GM23248 (cell line): Measurements from ENCODE around the gene SLC4A3. TPM values are rescaled to one million over a fixed set of nuclear protein-coding genes. Genes with fewer than 3 reads are reported as not detected.

Experiments used
- DNase-seq: peaks from one replicate; pipeline ENCODE4 v3.0.0-alpha.2; 2015
- H2AFZ ChIP-seq: fragments of 200-600 bp; sonication (generic); 2 replicates; pipeline ENCODE4 v1.6.1; 2016; ENCODE audit warnings: antibody characterized with exemption
- H3F3A ChIP-seq: fragments of 200-600 bp; sonication (generic); 2 replicates; pipeline ENCODE4 v1.6.1; 2016; ENCODE audit warnings: mild to moderate bottlenecking, antibody characterized with exemption, mixed run types; ENCODE audit not compliant: insufficient read depth
- H3K27ac ChIP-seq: fragments of 200-600 bp; sonication (generic); 2 replicates; pipeline ENCODE4 v1.5.1; 2016; ENCODE audit warnings: mild to moderate bottlenecking
- H3K27me3 ChIP-seq: fragments of 200-600 bp; sonication (generic); replicated peaks from 2 replicates; pipeline ENCODE4 v1.6.1; 2016; ENCODE audit warnings: mild to moderate bottlenecking; ENCODE audit not compliant: insufficient read depth
- H3K36me3 ChIP-seq: fragments of 200-600 bp; sonication (generic); 2 replicates; pipeline ENCODE4 v1.6.1; 2016; ENCODE audit warnings: low read depth, mild to moderate bottlenecking
- H3K4me1 ChIP-seq: fragments of 200-600 bp; sonication (generic); 2 replicates; pipeline ENCODE4 v1.6.1; 2016; ENCODE audit warnings: mild to moderate bottlenecking; ENCODE audit not compliant: insufficient read depth
- H3K4me2 ChIP-seq: fragments of 200-600 bp; sonication (generic); one replicate; pipeline ENCODE4 v1.6.1; 2016; ENCODE audit warnings: mild to moderate bottlenecking; ENCODE audit not compliant: unreplicated experiment
- H3K4me3 ChIP-seq: fragments of 200-600 bp; sonication (generic); 2 replicates; pipeline ENCODE4 v1.5.1; 2016; ENCODE audit warnings: mild to moderate bottlenecking
- H3K79me2 ChIP-seq: fragments of 200-600 bp; sonication (generic); 2 replicates; pipeline ENCODE4 v1.6.1; 2016; ENCODE audit warnings: mild to moderate bottlenecking; ENCODE audit not compliant: insufficient read depth
- H3K9ac ChIP-seq: fragments of 200-600 bp; sonication (generic); 2 replicates; pipeline ENCODE4 v1.6.1; 2016; ENCODE audit warnings: mild to moderate bottlenecking
- H3K9me2 ChIP-seq: fragments of 200-600 bp; sonication (generic); 2 replicates; pipeline ENCODE4 v1.6.1; 2016; ENCODE audit warnings: mixed run types, mild to moderate bottlenecking, moderate library complexity; ENCODE audit not compliant: insufficient read depth
- H3K9me3 ChIP-seq: fragments of 200-600 bp; sonication (generic); one replicate; pipeline ENCODE4 v1.6.1; 2017; ENCODE audit warnings: low read depth
- H4K20me1 ChIP-seq: fragments of 200-600 bp; sonication (generic); 2 replicates; pipeline ENCODE4 v1.6.0; 2016; ENCODE audit not compliant: insufficient read depth
- EZH2 ChIP-seq: fragments of 200-600 bp; sonication (generic); IDR thresholded peaks from 2 replicates; pipeline ENCODE4 v1.6.1; 2018; ENCODE audit warnings: antibody characterized with exemption, mild to moderate bottlenecking; ENCODE audit not compliant: insufficient read depth, poor library complexity, severe bottlenecking
- EZH2phosphoT487 ChIP-seq: fragments of 200-600 bp; sonication (generic); IDR thresholded peaks from 2 replicates; pipeline ENCODE4 v1.6.1; 2018; ENCODE audit warnings: antibody characterized with exemption, moderate library complexity, mild to moderate bottlenecking, low read depth; ENCODE audit not compliant: insufficient read depth
- WGBS, 2 experiments: methylation state at CpG; one replicate each; pipeline ENCODE4 v1.1.6; 2015 to 2017; ENCODE audit warnings: low lambda C conversion rate in 2 of 2, low coverage in 1 of 2; ENCODE audit errors: missing lambda C conversion rate in 2 of 2; 5-methylcytosine and 5-hydroxymethylcytosine counted together
- in situ Hi-C: fragments of 300-500 bp; cut with MboI; formaldehyde crosslinking; loops from 2 replicates; pipeline ENCODE4 v1.15.0; 2020
- polyA plus RNA-seq: library from polyadenylated mRNA; unstranded; fragments of >200 nt; fragmentation: Nextera tagmentation; extraction: Ambion mirVana; gene quantifications from 2 replicates; pipeline ENCODE4 v1.2.1, GENCODE V29; 2016
- total RNA-seq: library from RNA; depleted of rRNA; stranded (reverse); fragments of >200 nt; shearing (Covaris generic); gene quantifications from 2 replicates; pipeline ENCODE4 v1.2.3, GENCODE V29; 2014

SLC4A3 gene
- total and polyA plus RNA-seq, 2 experiments from 2014 or later, result 0.54 to 0.79 TPM

- Histone ChIP-seq H3K4me2 (no peak overlapping the region), H3K27ac (no peak overlapping the region), H3K9ac (no peak overlapping the region), H3K4me3 (no peak overlapping the region), H3K9me2 (no peaks in the 10 kb centered on the region), H3K27me3 (no peaks in the 10 kb centered on the region), H2AFZ (no peak overlapping the region), H3K79me2 (no peaks in the 10 kb centered on the region), H3K4me1 (no peaks in the 10 kb centered on the region), H3K36me3 (no peaks in the 10 kb centered on the region), H4K20me1 (no peaks in the 10 kb centered on the region), H3K9me3 (no peaks in the 10 kb centered on the region), H3F3A (no peaks in the 10 kb centered on the region)
- 93% methylated on average over 9 of the region's 9 CpGs for WGBS, 2 experiments
- no peak for TF ChIP-seq EZH2phosphoT487
- no peak for TF ChIP-seq EZH2
- DNase-seq, result no peak
- in situ Hi-C loops, result no loop called here
These were observed 16.1 kb upstream of the SLC4A3 start for GRCh38 chr2:219611306-219611705.

GRCh38 chr2:219611866-219612576, 15.4 kb upstream of the SLC4A3 start:
- no peaks in the 10 kb centered on the region for H3K79me2 ChIP-seq
- no peaks in the 10 kb centered on the region for H3K4me1 ChIP-seq
- no peak overlapping the region for H3K4me2 ChIP-seq
- H4K20me1 ChIP-seq, result no peaks in the 10 kb centered on the region
- in situ Hi-C loops, result no loop called here
- H3K9me2 ChIP-seq, result no peaks in the 10 kb centered on the region
- no peak overlapping the region for H3K9ac ChIP-seq
- H3K27me3 ChIP-seq, result no peaks in the 10 kb centered on the region
- WGBS, 2 experiments, result 75 to 84% methylated on average over 9 to 12 of the region's 12 CpGs
- TF ChIP-seq EZH2phosphoT487 (no peak), EZH2 (no peak)
- no peak for DNase-seq
- H3F3A ChIP-seq, result no peaks in the 10 kb centered on the region
- H2AFZ ChIP-seq, result no peak overlapping the region
- no peak overlapping the region for H3K4me3 ChIP-seq
- no peak overlapping the region for H3K27ac ChIP-seq
- no peaks in the 10 kb centered on the region for H3K9me3 ChIP-seq
- H3K36me3 ChIP-seq, result no peaks in the 10 kb centered on the region

GRCh38 chr2:219612577-219613286, 14.7 kb upstream of the SLC4A3 start:
- no peaks in the 10 kb centered on the region for H3K36me3 ChIP-seq
- in situ Hi-C loops, result no loop called here
- H3K79me2 ChIP-seq, result no peaks in the 10 kb centered on the region
- no peak overlapping the region for H2AFZ ChIP-seq
- H3K4me1 ChIP-seq, result no peaks in the 10 kb centered on the region
- no peak overlapping the region for H3K27ac ChIP-seq
- H3K9ac ChIP-seq, result no peak overlapping the region
- H3K9me3 ChIP-seq, result no peaks in the 10 kb centered on the region
- H3K4me3 ChIP-seq, result no peak overlapping the region
- H3K27me3 ChIP-seq, result no peaks in the 10 kb centered on the region
- no peak overlapping the region for H3K4me2 ChIP-seq
- 87 to 89% methylated on average over 15 of the region's 15 CpGs for WGBS, 2 experiments
- H4K20me1 ChIP-seq, result no peaks in the 10 kb centered on the region
- no peak for DNase-seq
- H3F3A ChIP-seq, result no peaks in the 10 kb centered on the region
- H3K9me2 ChIP-seq, result no peaks in the 10 kb centered on the region
- TF ChIP-seq EZH2phosphoT487 (no peak), EZH2 (no peak)

DNA sequence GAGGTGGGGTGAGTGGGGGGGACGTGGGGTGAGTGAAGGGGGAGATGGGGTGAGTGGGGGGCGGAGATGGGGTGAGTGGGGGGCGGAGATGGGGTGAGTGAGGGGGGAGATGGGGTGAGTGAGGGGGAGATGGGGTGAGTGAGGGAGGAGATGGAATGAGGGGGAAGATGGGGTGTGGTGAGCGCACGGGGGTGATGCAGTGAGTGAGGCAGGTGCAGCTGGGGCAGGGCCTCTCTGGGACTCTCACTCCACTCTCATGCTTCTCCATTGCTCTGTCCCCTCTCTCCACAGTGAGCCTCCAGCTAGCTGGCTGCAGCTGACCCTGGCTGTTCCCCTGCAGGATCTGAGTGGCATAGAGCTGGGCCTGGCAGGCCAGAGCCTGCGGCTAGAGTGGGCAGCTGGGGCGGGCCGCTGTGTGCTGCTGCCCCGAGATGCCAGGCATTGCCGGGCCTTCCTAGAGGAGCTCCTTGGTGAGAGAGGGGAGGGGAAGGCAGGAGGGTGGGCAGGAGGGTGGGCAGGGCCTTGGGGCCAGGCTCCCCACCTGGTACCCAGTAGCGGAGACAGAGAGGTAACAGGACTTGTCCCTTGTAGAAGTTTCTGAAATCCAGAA, 13.9 kb upstream of the SLC4A3 start:
- 90 to 100% methylated on average over 1 to 11 of the region's 11 CpGs for WGBS, 2 experiments
- DNase-seq, result no peak

More for the DNA sequence above, 13.9 kb upstream of the SLC4A3 start:
- no peaks in the 10 kb centered on the region for H3K27me3 ChIP-seq
- H3K27ac ChIP-seq, result no peak overlapping the region
- in situ Hi-C loops, result no loop called here
- H3K36me3 ChIP-seq, result no peaks in the 10 kb centered on the region
- TF ChIP-seq EZH2phosphoT487 (no peak), EZH2 (no peak)
- H3K79me2 ChIP-seq, result no peaks in the 10 kb centered on the region
- H3K4me1 ChIP-seq, result no peaks in the 10 kb centered on the region
- H3F3A ChIP-seq, result no peaks in the 10 kb centered on the region
- H4K20me1 ChIP-seq, result no peaks in the 10 kb centered on the region
- H3K4me3 ChIP-seq, result no peak overlapping the region
- no peak overlapping the region for H3K4me2 ChIP-seq
- H3K9ac ChIP-seq, result no peak overlapping the region
- H2AFZ ChIP-seq, result no peak overlapping the region
- H3K9me3 ChIP-seq, result no peaks in the 10 kb centered on the region
- no peaks in the 10 kb centered on the region for H3K9me2 ChIP-seq
